Measurements from ENCODE around the gene GTSE1. TPM values are rescaled to one million over a fixed set of nuclear protein-coding genes. Genes with fewer than 3 reads are reported as not detected.

Gene GTSE1
- total and polyA plus RNA-seq, 4 donors = 1.0 to 2.3 (median 1.2) TPM

DNA sequence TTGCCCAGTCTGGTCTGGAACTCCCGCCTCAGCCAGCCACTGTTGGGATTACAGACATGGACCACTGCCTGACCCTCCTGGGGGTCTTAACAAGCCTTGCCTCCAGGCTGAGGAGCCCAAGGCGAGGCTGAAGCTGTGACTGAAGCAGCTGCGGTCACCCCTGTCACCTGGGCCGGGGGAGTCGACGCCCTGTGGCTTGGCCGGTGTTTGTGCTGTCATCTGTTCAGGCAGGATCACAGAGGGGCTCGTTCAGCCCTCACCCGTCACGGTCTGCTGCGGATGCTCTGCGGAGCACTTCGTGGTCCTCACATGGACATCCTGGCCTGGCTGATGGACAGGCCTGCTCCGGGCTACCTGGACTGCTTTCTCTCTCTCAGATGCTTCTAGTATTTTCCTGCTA is 62.7 kb downstream of the GTSE1 start:
- Histone ChIP-seq H3K9ac (ENCODE audit: insufficient read depth in 1 of 2, low read length in 2 of 2) (no peak overlapping the region), H3K27me3 (ENCODE audit: control insufficient read depth in 3 of 3, insufficient read depth in 3 of 3, low read length in 2 of 3) (no peaks in the 10 kb centered on the region), H3K4me1 (ENCODE audit: control insufficient read depth in 5 of 5, insufficient read depth in 5 of 5, low read length in 5 of 5) (no peaks in the 10 kb centered on the region), H3K27ac (ENCODE audit: low read depth in 1 of 2, low read length in 1 of 2) (no peak overlapping the region), H3K36me3 (ENCODE audit: control insufficient read depth in 4 of 4, insufficient read depth in 4 of 4, low read length in 4 of 4) (peaks cover 0 to 47% (median 15%) of the 10 kb centered on the region in 4 donors), H3K9me3 (ENCODE audit: control insufficient read depth in 4 of 4, insufficient read depth in 3 of 4, low read length in 3 of 4) (peaks cover 0 to 3% (median 1%) of the 10 kb centered on the region in 4 donors), H3K4me3 (no peak overlapping the region)
- TF ChIP-seq, protein P1, sequence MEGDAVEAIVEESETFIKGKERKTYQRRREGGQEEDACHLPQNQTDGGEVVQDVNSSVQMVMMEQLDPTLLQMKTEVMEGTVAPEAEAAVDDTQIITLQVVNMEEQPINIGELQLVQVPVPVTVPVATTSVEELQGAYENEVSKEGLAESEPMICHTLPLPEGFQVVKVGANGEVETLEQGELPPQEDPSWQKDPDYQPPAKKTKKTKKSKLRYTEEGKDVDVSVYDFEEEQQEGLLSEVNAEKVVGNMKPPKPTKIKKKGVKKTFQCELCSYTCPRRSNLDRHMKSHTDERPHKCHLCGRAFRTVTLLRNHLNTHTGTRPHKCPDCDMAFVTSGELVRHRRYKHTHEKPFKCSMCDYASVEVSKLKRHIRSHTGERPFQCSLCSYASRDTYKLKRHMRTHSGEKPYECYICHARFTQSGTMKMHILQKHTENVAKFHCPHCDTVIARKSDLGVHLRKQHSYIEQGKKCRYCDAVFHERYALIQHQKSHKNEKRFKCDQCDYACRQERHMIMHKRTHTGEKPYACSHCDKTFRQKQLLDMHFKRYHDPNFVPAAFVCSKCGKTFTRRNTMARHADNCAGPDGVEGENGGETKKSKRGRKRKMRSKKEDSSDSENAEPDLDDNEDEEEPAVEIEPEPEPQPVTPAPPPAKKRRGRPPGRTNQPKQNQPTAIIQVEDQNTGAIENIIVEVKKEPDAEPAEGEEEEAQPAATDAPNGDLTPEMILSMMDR (IDR thresholded peaks at IDR 0.05; ENCODE audit: control extremely low read depth, extremely low read depth) = no peak
- DNase-seq = no peak
- ATAC-seq (ENCODE audit: insufficient read depth, low FRiP score) = no peak
- 91 to 92% methylated on average over 14 of the region's 14 CpGs for WGBS, 2 donors

DNA sequence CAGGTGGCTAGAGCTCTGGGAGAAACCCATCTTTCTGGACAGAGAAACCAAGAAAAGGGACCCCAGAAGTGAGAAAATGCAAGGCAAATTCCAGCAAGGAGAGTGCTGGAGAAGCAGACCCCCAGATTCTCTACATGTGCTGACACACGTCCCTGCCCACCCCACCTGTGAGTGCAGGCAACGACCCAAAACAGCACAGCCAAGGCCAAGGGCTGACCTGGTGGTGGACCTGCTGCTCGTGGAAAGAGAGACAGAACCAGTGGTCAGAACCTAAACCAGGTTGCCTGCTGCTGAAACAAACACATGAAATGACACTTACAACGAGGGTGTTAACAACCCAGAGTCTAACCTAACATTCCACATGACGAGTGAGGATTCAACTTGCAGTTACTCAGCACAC is 63.4 kb downstream of the GTSE1 start:
- Histone ChIP-seq H3K4me1 (ENCODE audit: control insufficient read depth in 5 of 5, insufficient read depth in 5 of 5, low read length in 5 of 5) (no peaks in the 10 kb centered on the region), H3K9me3 (ENCODE audit: control insufficient read depth in 4 of 4, insufficient read depth in 3 of 4, low read length in 3 of 4) (peaks cover 0 to 3% (median 1%) of the 10 kb centered on the region in 4 donors), H3K4me3 (no peak overlapping the region), H3K36me3 (ENCODE audit: control insufficient read depth in 4 of 4, insufficient read depth in 4 of 4, low read length in 4 of 4) (peaks cover 0 to 52% (median 12%) of the 10 kb centered on the region in 4 donors), H3K27me3 (ENCODE audit: control insufficient read depth in 3 of 3, insufficient read depth in 3 of 3, low read length in 2 of 3) (no peaks in the 10 kb centered on the region), H3K9ac (ENCODE audit: insufficient read depth in 1 of 2, low read length in 2 of 2) (no peak overlapping the region), H3K27ac (ENCODE audit: low read depth in 1 of 2, low read length in 1 of 2) (no peak overlapping the region)
- TF ChIP-seq, protein P1 (IDR thresholded peaks at IDR 0.05; ENCODE audit: control extremely low read depth, extremely low read depth) = no peak
- ATAC-seq (ENCODE audit: insufficient read depth, low FRiP score) = no peak
- WGBS, 2 donors = 87 to 90% methylated on average over 5 of the region's 5 CpGs
- no peak for DNase-seq

DNA sequence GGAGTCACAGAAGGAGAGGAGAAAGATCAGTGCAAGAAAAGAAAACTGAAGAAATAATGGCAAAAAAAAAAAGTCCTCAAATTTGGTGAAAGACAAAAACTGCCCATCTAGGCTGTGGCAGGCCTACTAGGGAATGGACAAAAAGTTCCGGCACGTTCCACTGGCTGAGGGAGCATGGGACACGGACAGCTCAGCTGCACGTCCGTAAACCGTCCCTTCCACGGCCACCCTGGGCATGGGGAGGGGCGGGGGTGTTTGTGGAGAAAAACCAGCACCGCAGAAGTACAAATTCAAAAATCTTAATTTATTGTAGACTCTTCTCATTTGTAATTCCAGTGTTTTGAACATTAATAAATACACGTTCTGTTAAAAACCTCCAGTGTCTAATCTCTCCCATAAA is 64.2 kb downstream of the GTSE1 start:
- H3K4me1 ChIP-seq (ENCODE audit: control insufficient read depth in 5 of 5, insufficient read depth in 5 of 5, low read length in 5 of 5) = no peaks in the 10 kb centered on the region
- DNase-seq = no peak
- H3K27ac ChIP-seq (ENCODE audit: low read depth in 1 of 2, low read length in 1 of 2) = no peak overlapping the region
- no peak for ATAC-seq (ENCODE audit: insufficient read depth, low FRiP score)
- H3K27me3 ChIP-seq (ENCODE audit: control insufficient read depth in 3 of 3, insufficient read depth in 3 of 3, low read length in 2 of 3) = no peaks in the 10 kb centered on the region
- no peak overlapping the region for H3K9ac ChIP-seq (ENCODE audit: insufficient read depth in 1 of 2, low read length in 2 of 2)
- 87 to 91% methylated on average over 10 of the region's 10 CpGs for WGBS, 2 donors
- TF ChIP-seq, protein P1 (IDR thresholded peaks at IDR 0.05; ENCODE audit: control extremely low read depth, extremely low read depth) = no peak
- peaks cover 0 to 50% (median 8%) of the 10 kb centered on the region in 4 donors for H3K36me3 ChIP-seq (ENCODE audit: control insufficient read depth in 4 of 4, insufficient read depth in 4 of 4, low read length in 4 of 4)
- H3K9me3 ChIP-seq (ENCODE audit: control insufficient read depth in 4 of 4, insufficient read depth in 3 of 4, low read length in 3 of 4) = peaks cover 0 to 3% (median 1%) of the 10 kb centered on the region in 4 donors
- H3K4me3 ChIP-seq = no peak overlapping the region

DNA sequence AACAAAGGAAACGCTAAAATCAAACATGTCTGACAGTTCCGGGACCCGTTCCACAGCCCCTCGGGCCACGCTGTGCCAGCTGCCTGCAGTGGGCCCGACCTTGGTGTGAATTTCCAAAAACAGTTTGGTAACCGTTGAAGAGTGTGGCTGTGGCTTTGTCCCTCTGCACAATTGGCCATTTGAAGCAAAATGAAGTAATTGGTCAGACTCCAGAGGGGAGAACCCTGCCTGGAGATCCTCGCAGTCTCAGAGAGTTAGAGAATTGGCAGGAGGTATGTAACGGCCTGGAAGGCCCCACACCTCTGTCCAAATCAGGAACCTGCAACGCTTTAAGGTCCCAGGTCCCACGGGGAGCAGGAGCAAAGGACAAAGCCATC is 65.1 kb downstream of the GTSE1 start:
- no peaks in the 10 kb centered on the region for H3K4me1 ChIP-seq (ENCODE audit: control insufficient read depth in 5 of 5, insufficient read depth in 5 of 5, low read length in 5 of 5)
- DNase-seq = no peak
- peaks cover 0 to 3% (median 1%) of the 10 kb centered on the region in 4 donors for H3K9me3 ChIP-seq (ENCODE audit: control insufficient read depth in 4 of 4, insufficient read depth in 3 of 4, low read length in 3 of 4)
- TF ChIP-seq, protein P1 (IDR thresholded peaks at IDR 0.05; ENCODE audit: control extremely low read depth, extremely low read depth) = no peak
- ATAC-seq (ENCODE audit: insufficient read depth, low FRiP score) = no peak
- no peaks in the 10 kb centered on the region for H3K27me3 ChIP-seq (ENCODE audit: control insufficient read depth in 3 of 3, insufficient read depth in 3 of 3, low read length in 2 of 3)
- no peak overlapping the region for H3K4me3 ChIP-seq
- WGBS, 2 donors = 71 to 74% methylated on average over 11 of the region's 11 CpGs
- H3K27ac ChIP-seq (ENCODE audit: low read depth in 1 of 2, low read length in 1 of 2) = no peak overlapping the region
- no peak overlapping the region for H3K9ac ChIP-seq (ENCODE audit: insufficient read depth in 1 of 2, low read length in 2 of 2)
- peaks cover 0 to 42% (median 6%) of the 10 kb centered on the region in 4 donors for H3K36me3 ChIP-seq (ENCODE audit: control insufficient read depth in 4 of 4, insufficient read depth in 4 of 4, low read length in 4 of 4)
